ENCODE data around the gene PDE3B. TPM values are rescaled to one million over a fixed set of nuclear protein-coding genes. Genes with fewer than 3 reads are reported as not detected.
"Not testable (repeated sequence)": the region's sequence is repeated elsewhere in the genome, so short reads cannot be mapped to it uniquely, and the experiment has no call there.

PDE3B gene
- total RNA-seq, 6 donors from 2014 or later = 19.3 to 62.7 (median 25.2) TPM

DNA sequence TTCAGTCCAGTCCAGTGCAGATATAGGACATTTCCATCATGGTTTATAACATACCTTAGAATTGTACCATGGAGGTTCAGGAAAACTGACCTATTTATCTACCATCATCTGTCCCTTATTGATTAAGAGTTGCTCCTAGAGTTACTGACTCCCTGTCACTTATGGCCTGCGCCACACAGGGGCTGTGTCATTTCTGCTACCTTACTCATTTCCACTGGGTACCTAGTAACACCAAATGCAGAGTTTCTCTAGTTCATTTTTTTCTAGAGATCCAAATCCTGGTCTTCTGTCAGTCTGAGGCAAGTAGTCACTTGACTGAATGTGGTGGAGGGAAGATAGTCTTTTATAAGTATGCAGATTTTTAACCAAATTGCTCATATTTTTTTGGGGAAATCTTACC lies 59.2 kb downstream of the PDE3B start:
- DNase-seq (no peak), ATAC-seq (ENCODE audit: low FRiP score in 2 of 2) (no peak)
- Histone ChIP-seq H3K27me3 (no peaks in the 10 kb centered on the region), H3K27ac (no peak overlapping the region), H3K9me3 (peaks cover 0 to 16% (median 3%) of the 10 kb centered on the region in 4 donors), H3K36me3 (no peaks in the 10 kb centered on the region), H3K4me3 (no peak overlapping the region), H3K4me1 (no peaks in the 10 kb centered on the region)
- TF ChIP-seq POLR2A (IDR thresholded peaks at IDR 0.05) = no peak
- no peak for TF ChIP-seq CTCF (IDR thresholded peaks at IDR 0.05)
- no peak for TF ChIP-seq POLR2AphosphoS5 (IDR thresholded peaks at IDR 0.05)
- TF ChIP-seq EP300 (IDR thresholded peaks at IDR 0.05) = no peak
- 94 to 100% methylated on average over 1 of the region's 1 CpG for WGBS, 2 donors

DNA sequence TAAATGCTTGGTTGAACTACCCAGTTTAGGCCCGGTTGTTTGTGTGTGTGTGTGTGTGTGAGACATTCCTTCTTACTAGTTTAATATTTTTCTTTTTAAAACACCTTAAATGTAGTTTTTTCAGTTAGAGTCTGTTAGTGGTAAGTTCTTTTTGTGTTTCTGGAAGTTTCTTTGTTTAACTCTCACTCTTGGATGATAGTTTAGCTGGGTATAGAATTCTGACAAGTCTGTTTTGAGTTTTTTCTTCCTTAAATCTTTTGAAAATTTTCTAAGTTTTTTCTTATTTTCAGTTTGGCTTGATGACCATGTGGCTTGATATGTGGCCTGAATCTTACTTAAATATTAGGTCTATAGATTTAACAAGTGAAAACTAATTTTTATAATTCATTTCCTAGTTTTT lies 60.1 kb downstream of the PDE3B start:
- Histone ChIP-seq H3K27ac (no peak overlapping the region), H3K27me3 (no peaks in the 10 kb centered on the region), H3K9me3 (peaks cover 0 to 16% (median 3%) of the 10 kb centered on the region in 4 donors), H3K4me1 (no peaks in the 10 kb centered on the region), H3K36me3 (no peaks in the 10 kb centered on the region), H3K4me3 (no peak overlapping the region)
- 97 to 100% methylated on average over 1 of the region's 1 CpG for WGBS, 2 donors
- no peak for TF ChIP-seq POLR2AphosphoS5 (IDR thresholded peaks at IDR 0.05)
- TF ChIP-seq POLR2A (IDR thresholded peaks at IDR 0.05) = no peak
- TF ChIP-seq CTCF (IDR thresholded peaks at IDR 0.05) = no peak
- no peak for TF ChIP-seq EP300 (IDR thresholded peaks at IDR 0.05)
- DNase-seq = no peak
- no peak for ATAC-seq (ENCODE audit: low FRiP score in 2 of 2)

DNA sequence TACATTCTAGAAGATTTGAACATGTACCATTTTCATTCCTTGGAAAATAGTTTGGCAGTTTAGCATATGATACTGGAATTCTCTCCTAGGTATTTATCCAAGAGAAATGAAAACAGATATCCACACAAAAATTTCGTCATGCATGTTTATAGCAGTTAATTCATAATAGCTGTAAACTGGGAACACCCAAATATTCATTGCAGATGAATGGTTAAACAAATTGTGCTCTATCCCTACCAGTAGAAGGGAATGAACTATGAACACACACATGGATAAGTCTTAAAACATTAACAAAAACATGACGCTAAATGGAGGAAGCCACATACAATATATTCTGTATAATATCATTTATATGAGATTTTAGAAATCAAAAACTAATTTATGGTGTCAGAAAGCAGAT lies 61.5 kb downstream of the PDE3B start:
- no peaks in the 10 kb centered on the region for H3K27me3 ChIP-seq
- TF ChIP-seq EP300 (IDR thresholded peaks at IDR 0.05) = no peak
- TF ChIP-seq CTCF (IDR thresholded peaks at IDR 0.05) = no peak
- no peak for TF ChIP-seq POLR2AphosphoS5 (IDR thresholded peaks at IDR 0.05)
- TF ChIP-seq POLR2A (IDR thresholded peaks at IDR 0.05) = no peak
- peaks cover 0 to 16% (median 3%) of the 10 kb centered on the region in 4 donors for H3K9me3 ChIP-seq
- no peak overlapping the region for H3K4me3 ChIP-seq
- no peaks in the 10 kb centered on the region for H3K4me1 ChIP-seq
- DNase-seq (no peak), ATAC-seq (ENCODE audit: low FRiP score in 2 of 2) (no peak)
- no peaks in the 10 kb centered on the region for H3K36me3 ChIP-seq
- no peak overlapping the region for H3K27ac ChIP-seq
- 88 to 90% methylated on average over 2 of the region's 2 CpGs for WGBS, 2 donors

DNA sequence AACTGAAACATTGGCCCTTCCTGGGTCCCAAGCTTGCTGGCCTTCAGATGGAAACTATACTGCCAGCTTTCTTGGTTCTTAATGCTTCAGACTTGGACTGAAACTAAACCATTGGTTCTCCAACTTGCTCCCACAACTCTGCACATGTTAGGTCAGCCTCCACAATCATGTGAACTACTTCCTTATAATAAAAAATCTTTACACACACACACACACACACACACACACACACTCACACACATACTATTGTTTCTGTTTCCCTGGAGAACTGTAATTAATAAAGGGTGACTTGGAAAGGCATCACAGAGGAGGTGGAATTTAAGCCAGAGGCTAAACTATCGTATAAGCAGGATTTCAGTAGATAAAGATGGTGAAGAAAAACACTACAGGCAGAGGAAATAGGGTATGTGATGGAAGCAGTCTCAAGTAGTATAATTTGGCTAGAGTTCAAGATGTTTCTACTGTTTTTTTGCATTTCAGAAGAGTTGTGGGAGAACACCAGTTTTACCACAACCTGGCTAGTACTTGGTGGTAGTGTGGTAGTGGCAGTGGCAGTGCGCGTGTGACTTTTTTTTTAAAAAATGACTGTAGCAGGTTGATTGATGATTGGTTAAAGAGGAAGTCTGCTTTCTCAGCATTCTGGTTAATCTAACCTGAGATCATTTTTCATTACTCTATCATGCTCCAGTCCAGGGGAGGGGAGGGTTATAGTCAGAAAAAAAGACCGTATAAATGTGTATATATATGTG lies 70.1 kb downstream of the PDE3B start:
- no peaks in the 10 kb centered on the region for H3K27me3 ChIP-seq
- TF ChIP-seq CTCF (IDR thresholded peaks at IDR 0.05) (no peak), EP300 (IDR thresholded peaks at IDR 0.05) (no peak), POLR2AphosphoS5 (IDR thresholded peaks at IDR 0.05) (no peak), POLR2A (IDR thresholded peaks at IDR 0.05) (no peak)
- no peaks in the 10 kb centered on the region for H3K9me3 ChIP-seq
- no peaks in the 10 kb centered on the region for H3K36me3 ChIP-seq
- WGBS, 2 donors = 47 to 52% methylated on average over 4 of the region's 4 CpGs
- DNase-seq (no peak), ATAC-seq (ENCODE audit: low FRiP score in 2 of 2) (no peak)
- H3K4me1 ChIP-seq = peaks cover 0 to 4% (median 0%) of the 10 kb centered on the region in 4 donors
- H3K4me3 ChIP-seq = no peak overlapping the region
- H3K27ac ChIP-seq = no peak overlapping the region

DNA sequence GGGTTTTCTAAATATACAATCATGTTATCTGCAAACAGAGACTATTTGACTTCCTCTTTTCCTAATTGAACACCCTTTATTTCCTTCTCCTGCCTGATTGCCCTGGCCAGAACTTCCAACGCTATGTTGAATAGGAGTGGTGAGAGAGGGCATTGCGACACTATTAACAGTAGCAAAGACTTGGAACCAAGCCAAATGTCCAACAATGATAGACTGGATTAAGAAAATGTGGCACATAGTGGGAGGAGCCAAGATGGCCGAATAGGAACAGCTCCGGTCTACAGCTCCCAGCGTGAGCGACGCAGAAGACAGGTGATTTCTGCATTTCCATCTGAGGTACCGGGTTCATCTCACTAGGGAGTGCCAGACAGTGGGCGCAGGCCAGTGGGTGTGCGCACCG lies 72.1 kb downstream of the PDE3B start:
- WGBS, 2 donors = 68 to 77% methylated on average over 7 to 8 of the region's 11 CpGs
- ATAC-seq (ENCODE audit: low FRiP score in 2 of 2); H3K27me3 ChIP-seq; H3K9me3 ChIP-seq; DNase-seq; H3K27ac ChIP-seq; H3K4me3 ChIP-seq; H3K4me1 ChIP-seq; H3K36me3 ChIP-seq: not testable (repeated sequence)

Measured in upper lobe of left lung (tissue), 6 donors.